GM19351 (cell line): ENCODE results near the gene TIAM2.

ENCODE experiments used
- ATAC-seq: cut with Tn5 transposase; IDR thresholded peaks from one replicate; pipeline ENCODE4 v1.9.1; 2021; ENCODE audit warnings: mild to moderate bottlenecking, moderate library complexity; ENCODE audit not compliant: unreplicated experiment

The TIAM2 gene

DNA sequence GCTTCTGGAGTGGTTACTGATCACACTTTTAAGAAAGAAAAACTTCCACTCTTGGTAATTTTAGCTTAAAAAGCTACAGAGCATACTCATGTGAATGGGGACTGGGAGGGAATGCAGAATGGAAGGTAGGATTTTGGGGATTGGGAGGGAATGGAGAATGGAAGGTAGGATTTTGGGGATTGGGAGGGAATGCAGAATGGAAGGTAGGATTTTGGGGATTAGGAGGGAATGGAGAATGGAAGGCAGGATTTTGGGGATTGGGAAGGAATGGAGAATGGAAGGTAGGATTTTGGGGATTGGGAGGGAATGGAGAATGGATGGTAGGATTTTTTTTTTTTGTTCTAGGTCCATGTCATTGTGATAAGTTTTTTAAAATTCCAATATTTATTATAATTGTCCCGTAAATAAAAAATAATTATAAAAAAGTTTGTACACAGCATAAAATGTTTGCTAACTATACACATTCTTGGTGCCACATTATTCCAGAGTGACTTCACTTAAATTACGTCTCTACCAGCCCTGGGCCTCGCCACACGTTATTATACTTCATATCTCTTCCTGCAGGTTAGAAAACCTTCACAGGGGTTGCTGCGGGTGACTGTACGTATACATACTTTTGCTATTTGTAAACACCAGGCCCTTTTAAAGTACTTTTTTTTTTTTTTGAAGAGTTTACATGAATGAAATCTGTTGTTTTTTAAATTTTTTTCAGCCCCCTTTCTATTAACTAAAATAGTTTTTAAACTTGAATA, 127.3 kb downstream of the TIAM2 start:
- ATAC-seq = no peak

DNA sequence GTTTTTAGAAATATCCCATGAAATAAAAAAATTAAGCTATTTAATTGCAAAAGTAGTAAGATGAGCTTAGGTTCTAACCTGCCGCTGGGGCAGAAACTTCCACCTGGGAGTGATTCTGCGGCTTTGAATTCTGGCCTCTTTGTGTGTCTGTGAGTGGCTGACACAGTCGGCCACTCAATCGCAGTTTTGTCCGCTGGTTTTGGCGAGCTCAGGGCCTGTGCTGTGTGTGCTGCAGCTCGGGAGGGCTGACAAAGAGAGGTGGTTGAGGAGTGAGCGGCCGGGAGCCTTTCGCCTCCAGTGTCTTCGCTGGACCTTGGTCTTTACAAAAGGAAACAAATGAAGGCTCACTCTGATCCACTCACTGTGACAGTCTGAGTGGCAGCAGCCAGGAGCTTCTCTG, 128.4 kb downstream of the TIAM2 start:
- ATAC-seq = no peak

DNA sequence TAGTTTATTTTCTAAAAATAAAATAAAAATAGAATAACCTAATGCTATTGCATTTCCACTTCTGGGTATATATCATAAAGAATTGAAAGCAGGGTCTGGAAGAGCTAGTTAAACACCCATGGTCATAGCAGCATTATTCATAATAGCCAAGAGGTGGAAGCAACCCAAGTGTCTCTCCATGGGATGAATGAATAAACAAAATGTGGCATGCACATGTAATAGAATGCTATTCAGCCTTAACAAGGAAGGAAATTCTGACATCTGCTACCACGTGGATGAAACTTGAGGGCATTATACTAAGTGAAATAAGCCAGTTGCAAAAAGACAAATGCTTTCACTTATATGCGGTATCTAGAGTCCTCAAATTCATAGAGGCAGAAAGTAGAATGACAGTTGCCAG, 130.8 kb downstream of the TIAM2 start:
- ATAC-seq = no peak

DNA sequence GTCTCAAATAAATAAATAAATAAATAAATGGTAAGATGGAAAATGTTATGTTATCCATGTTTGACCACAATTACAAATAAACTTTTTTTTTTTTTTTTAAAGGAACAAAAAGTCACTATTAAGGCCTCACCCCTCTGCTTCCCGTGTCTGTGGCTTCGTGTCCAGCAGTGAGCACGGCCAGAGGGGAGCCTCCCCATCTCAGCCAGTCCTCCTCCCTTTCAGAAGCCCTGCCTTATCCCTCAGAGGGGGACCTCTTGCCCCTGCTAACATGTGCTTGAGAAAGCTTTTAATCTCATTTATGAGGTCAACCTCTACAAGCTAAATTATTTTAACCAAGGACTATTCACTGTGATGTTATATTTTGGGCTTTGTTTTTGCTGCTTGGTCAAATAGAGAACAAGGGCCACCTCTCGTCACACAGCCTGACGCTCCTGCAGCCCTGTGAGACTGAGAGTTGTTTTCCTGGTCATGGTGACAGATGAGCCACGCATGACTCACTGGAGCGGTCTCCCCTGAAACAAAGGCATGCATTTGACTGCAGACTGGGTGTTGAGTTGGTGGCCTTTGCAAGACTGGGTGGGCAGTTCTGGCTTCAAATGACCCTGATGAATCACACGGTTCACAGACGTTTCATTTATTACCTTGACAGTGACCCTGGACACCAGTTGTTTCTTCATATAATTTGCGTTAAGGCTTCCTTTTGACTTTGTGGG, 131.8 kb downstream of the TIAM2 start:
- no peak for ATAC-seq

DNA sequence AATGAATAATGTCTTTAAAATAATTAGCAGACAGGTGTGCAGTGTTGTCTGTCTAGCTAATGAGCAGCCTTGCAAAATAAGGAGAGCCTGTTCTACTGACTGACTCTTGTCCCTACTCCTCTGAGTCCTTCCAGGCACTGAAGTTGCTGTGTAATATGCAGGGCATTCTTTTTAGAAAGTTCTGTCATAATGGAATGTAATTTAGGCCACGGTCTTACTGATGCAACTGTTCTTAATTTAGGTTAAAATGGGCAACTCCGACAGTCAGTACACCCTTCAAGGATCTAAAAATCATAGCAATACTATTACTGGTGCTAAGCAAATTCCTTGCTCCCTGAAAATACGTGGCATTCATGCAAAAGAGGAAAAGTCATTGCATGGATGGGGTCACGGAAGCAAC, 133.9 kb downstream of the TIAM2 start:
- no peak for ATAC-seq

DNA sequence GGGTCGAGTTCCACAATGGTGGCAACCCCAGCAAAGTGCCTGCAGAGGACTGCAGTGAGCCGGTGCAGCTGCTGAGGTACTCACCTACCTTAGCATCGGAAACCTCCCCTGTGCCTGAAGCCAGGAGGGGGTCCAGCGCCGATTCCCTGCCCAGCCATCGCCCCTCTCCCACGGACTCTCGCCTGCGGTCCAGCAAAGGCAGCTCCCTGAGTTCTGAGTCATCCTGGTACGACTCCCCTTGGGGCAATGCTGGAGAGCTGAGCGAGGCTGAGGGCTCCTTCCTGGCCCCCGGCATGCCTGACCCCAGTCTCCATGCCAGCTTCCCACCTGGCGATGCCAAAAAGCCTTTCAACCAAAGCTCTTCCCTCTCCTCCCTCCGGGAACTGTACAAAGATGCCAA, 134.6 kb downstream of the TIAM2 start:
- no peak for ATAC-seq

DNA sequence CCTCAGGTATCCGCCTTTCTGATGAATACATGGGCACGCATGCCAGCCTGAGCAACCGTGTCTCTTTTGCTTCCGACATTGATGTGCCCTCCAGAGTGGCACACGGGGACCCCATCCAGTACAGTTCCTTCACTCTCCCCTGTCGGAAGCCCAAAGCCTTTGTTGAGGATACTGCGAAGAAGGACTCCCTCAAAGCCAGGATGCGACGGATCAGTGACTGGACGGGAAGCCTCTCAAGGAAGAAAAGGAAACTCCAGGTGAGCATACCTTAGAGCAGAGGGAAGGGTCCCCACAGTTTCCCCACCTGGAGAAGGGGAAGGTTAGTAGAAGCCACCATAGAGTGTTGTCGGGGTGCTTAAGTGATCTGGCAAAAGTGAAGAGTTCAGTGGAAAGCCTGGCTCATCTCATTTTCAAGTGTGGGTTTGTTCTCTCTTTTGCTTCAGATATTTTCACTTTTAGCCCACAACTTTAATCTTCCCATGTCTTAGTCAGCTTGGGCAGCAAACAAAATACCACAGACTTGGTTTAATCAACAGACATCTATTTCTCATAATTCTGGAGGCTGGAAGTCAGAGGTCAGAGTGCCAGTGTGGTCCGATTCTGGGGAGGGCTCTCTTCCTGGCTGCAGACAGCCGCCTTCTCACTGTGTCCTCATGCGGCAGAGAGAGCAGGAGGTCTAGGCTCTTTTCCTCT, 135.2 kb downstream of the TIAM2 start:
- ATAC-seq = no peak

DNA sequence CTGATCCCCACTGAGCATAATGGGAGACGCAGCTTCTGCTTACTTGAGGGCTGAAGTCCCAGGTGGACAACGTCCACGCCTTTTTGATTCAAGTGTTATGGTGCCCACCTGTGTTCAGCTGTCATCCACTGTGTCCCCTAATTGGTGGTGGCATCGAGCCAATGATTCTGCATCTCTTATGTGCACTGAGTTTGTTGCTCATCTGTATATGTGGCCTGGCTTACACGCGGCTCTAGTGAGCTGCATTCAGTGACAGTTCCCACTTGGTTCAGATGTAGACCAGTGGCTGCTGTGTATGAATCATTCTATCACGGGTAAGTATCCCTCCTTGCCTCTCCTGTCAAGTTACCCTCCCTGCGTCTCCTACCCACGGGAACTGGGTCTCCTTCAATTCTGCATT, 137.5 kb downstream of the TIAM2 start:
- no peak for ATAC-seq

DNA sequence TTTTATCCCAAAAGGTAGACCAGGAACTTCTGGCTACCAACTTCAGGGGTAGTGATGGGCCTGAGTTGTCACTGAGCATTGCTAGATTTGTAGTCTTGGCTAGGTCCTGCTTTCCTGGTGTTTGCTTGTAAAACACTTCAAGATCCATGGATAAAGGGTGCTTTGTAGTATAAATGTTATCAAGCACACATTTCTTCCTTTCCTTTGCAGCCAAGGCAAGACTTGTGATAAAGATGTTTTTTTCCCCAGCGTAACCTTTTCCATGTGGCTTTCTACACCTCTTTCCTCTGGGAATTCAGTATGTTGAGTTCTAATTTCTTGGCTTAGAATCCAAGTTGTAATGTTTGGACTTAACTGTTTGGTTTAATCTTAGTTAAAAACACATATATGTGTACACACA, 145.9 kb downstream of the TIAM2 start:
- no peak for ATAC-seq

DNA sequence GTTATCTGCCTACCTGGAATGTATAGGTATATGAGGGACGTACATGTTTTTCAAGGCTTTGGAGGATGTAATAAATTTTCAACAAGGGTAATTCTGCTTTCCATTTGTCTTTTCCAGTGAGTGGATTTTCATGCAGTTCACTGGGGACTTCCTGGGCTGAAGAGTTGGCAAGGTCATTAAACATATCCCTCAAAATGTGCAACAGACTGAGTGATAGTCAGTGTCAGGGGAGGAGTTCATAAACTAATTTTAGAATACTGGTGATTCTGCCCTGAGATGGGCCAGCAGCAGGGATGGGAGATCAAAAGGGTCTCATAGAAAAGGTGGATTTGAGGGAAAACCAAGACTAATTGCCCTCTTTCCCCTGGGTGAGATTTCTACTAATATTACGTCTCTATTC, 146.4 kb downstream of the TIAM2 start:
- no peak for ATAC-seq

DNA sequence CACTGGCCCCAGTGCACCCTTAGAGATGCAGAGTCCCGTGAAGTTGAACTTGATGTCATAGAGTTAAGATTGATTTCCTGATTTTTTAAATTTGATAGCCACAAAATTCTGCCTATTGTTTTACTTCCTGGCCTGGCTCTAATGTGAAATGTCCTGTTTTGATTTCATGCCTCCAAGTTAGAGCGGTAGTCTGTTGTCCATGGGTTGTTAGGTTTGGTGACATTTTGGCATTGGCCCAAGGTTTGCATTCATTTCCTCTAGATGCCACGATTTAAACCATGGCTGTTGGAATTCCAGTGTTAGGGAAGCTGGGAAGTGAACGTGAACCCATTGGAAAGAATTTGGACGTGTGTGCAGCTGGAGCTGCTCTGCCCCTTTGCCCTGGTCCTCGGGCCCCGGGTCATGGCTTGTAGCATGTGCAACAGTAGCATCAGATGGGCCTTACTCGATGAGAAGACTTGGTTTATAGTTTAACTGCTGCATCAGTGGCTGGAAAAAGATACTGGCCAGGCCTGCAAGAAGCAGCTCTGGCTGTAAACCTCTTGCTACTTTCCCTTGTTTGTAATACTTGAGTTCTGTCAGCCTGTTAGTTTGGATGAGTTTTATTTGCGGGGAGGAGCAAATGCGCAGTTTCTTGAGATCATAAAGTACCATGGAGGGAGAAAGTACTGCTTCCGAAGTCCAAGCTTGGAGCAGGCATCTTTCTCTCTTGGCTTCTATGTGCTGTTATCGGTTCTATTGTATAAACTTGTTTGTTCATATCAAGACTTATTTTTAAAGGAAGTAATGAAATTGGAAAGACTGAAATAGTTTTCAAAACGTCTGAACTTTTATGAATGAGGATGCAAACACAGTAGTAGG, 147.3 kb downstream of the TIAM2 start:
- ATAC-seq = no peak

DNA sequence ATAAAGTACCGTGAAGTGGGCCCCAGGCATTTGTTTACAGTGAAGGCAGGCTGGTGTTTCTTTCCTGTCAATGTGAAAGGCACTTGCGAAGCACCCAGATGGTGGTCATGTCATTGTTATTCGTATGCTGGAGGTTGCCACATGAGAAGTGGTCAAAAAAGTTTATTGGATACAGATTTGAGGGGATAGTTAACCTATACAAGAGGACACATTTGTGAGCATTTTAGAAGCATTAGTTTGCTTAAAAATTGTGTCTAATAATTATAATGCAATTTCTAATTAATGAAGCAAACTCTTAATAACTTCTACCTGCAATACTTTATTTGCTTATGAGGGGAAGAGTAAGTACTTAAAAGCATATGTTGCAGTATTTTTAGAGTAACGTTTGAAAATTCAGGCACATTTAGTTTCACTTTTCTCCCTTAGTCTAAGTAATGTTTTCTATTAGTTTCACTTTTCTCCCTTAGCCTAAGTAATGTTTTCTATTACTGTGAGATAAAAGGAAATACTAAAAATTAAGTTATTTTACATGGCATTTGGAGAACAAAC, 148.0 kb downstream of the TIAM2 start:
- no peak for ATAC-seq

DNA sequence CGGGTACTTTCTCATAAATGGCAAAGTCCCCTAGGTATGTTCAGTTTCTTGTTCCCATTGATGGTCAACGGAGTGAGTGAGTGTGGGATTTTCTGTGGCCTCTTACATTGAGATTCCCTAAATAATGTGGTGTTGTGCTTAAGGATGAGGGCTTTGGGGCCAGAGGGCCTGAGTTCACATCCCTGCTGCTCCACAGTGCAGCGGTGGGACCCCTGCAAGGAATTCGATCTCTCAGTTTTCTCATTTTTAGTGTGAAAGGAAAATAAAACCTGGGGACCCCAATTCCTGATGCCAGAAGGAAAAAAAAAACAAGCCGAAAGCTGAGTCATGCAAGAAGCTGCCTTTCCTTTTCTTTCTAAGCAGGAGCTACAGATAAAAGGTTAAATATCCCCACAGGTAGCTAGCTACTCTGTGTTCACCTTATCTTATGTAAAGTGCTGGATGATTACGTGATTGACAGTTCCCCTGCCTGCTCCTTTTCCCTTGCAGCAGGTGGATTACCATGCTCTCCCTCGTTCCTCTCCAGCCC, 148.5 kb downstream of the TIAM2 start:
- ATAC-seq = no peak

DNA sequence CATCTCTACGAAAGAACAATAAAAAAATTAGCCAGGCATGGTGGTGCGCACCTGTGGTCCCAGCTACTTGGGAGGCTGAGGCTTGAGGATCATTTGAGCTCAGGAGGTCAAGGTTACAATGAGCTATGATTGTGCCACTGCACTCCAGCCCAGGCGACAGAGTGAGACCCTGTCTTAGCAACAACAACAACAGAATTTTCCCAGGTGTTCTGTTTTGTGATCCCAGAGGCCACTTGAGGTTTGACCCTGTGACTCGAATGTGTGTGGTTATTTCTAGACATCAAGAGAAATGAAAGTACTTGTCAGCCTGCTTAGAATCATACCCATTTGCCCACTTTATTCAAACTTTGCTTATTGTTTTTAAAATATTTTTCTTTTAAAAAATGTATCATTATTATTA, 151.1 kb downstream of the TIAM2 start:
- no peak for ATAC-seq

DNA sequence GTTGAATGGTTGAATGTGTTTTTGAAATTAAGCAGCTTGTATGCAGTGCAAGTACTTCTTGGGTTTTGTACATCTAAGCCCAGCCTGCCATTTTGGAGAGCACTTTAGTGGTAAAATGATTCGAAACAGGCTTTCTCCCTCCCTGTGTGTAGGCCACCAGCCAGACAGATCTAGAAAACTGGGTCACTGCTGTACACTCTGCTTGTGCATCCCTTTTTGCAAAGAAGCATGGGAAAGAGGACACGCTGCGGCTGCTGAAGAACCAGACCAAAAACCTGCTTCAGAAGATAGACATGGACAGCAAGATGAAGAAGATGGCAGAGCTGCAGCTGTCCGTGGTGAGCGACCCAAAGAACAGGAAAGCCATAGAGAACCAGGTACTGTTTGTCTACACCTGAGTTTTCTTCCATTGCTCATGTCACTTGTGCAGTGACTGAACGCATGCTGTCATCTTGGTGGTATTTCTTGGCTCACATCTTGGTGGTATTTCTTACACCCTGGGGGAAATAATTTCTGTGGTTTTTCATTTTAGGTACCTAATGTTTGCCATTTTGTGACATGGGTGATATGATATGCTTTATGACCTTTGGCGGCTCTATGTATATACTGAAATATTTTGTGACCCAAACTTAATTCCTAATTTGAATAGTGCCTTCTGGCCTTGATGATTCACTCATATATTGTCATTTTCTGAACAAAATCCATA, 153.0 kb downstream of the TIAM2 start:
- no peak for ATAC-seq

DNA sequence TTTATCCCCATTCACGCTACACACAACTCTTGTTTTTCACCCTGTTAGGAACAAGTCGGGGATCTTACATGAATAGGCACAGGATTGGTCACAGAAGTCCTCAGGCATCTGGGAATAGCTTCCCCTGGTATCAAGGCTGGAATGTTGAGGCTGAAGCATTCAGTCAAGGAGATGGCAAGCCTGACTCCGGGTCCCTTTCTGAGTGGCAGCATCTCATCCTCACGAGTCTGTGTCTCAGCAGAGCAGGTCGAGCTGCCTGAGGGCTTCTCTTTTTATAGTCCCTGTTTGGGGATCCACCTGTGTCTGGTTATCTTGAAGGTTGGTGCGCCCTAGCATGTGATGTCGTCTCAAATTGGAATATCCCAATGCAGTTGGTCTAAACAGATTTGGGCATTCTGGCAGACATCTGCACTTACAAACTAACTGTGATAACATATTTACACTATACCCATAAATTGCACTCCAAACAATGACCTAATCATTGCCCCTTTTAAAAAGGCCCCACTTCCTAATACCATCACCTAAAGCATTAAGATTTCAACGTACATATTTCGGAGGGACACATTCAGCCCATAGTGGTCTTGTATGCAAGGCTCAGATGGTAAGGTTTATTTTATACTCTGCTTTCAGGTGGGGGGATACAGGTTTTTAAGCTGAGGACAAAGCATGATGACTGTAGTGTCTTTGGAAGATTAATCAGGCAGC, 156.0 kb downstream of the TIAM2 start:
- ATAC-seq = no peak

DNA sequence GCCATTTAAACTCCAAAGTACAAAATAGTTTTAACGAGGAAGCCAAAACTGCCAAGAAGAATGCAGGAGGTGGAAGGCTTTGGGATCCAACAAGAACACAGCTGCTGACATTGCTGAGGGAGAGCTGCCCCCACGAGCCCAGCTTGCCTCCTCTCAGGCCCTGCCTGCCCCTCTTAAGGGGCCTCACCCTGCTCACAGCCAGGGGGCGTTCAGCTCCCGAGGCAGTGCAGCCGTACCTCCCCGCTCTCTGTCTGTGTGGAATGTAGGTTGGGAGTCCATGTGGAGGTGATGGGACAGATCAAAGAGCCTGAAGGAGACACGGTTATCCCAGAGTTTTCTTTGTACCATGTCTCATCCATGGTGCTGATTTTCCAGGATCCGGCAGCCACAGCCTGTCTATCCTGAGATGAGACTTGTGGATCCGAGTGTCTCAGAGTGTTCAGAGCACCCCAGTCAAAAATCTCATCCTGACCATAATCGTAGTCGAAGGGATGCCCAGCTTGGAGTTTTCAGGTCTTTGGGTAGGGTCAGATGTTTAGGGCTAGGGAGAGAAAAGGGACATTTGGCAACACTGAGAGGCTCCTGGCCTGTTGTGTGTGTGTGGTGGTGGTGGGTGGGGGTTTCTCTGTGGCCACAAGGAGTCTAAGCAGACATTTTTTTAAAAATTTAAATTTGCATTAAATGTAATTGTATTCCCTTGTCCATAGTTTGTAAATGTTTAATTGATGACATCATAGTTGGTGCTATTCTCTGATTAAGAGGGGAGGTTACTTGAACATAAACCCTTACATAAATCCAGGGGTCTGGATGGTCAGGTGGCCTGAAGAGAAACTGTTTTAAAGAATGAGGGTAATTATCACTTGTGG, 157.3 kb downstream of the TIAM2 start:
- ATAC-seq = no peak

DNA sequence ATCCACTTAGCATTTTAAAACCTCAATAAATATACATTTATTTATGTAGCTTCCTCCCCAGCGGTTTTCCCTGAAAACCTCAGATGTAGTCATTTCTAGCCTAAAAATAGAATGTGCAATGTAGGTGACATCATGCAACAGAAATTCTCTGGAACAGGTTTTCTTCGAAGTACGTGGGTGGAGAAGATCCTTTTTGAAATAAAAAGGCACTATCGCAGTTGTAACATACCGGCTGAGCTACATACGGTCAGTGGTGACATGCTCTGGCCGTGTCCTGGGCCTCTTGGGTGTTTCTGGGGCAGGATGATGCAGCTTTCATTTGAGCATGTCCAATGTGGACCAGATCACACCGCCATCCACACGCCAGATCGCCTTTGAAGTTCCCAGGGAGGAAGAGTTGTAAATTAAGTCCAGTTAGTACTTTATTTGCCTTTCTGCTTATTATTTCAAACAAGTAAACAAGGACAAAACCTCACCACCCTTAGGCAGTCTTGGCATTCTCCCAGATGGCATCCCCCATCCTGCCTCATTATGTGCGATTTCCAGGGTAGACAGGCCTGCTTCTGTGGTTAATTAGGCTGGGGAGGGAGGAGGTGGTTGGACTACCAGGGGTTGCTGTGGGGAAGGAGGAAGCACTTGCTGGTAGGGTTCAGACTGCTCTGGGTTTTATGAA, 159.2 kb downstream of the TIAM2 start:
- no peak for ATAC-seq
